GM19468 (cell line): ENCODE measurements around the gene IFNA8.
A peak's percentile ranks its signal among the peaks of the same experiment; 100 is the strongest.
"Not testable (repeated sequence)": the region's sequence is repeated elsewhere in the genome, so short reads cannot be mapped to it uniquely, and the experiment has no call there.

Experiments used
- ATAC-seq: cut with Tn5 transposase; IDR thresholded peaks from one replicate; pipeline ENCODE4 v1.9.1; 2021; ENCODE audit warnings: mild to moderate bottlenecking, moderate library complexity, moderate number of reproducible peaks; ENCODE audit not compliant: unreplicated experiment; ENCODE audit errors: extremely low read depth

IFNA8 gene

DNA sequence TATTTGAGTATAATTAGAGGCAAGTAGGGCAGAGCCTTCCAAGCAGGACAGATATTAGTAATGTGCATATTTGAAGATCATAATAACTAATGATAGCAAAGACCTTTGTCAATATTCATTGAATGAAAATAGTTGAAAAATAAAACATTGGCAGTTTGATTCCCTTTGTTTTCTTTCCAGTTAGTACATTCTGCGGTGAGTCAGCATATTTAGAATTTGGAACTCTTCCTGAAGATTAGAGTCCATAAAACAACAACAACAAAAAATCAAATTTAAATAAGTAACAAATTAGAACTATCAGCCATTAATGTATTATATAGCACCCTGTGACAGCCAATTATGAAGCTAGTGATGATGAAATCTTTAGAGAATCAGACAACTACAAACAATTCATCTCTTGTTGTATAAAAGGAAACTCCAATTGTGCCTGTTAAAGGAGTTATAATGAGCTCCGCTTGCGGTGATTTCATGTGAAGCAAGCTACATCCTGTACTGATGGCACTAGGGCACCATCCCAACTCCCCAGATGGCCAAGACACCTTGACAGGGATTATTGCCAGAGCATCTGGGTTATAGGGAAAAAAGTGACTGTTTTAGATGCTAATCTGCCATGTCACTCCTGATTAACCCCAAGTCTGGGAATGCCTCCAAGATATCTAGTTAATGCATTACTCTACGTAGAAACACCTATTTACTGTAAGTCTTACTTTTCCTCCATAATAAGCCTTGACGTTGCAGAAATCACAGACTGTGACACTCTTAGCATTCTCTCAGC, 6.8 kb downstream of the IFNA8 start:
- ATAC-seq = no peak

GRCh38 chr9:21428235-21428634, 19.3 kb downstream of the IFNA8 start:
- no peak for ATAC-seq

GRCh38 chr9:21429191-21429590, 20.3 kb downstream of the IFNA8 start:
- ATAC-seq = no peak

DNA sequence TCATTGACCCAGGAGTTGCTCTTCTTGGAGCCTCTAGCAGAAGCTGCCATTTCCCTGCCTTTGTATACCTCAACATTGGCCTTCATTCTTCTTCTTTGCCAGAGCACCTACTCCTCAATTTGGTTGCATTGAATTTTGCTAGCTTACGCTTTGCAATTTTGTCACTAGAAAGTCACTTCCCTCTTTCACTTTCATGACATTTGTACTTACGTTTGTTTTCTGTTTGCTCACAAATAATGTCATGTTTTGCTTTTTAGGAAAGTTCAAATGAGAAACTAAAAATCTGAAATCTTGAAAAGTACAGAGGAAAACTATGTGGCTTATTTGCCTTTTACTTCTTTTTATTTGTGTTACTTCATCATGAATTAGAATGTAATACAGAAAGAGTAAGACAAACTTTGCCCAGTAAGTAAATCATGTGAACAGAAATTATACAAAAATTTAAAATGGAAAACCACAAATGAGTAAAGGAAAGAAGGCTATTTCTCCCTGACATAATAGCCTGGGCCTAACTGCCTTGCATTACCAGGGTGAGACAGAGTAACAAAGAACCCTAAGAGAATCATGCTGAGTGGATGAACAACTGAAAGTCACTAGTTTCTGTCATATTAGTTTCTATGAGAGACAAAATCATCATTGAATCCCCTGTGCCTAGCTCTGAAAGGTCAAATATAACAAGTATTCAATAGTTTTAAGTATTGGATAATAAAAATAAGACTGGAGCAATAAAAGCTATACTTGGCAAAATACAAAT, 23.9 kb downstream of the IFNA8 start:
- no peak for ATAC-seq

GRCh38 chr9:21434202-21435014, 25.5 kb downstream of the IFNA8 start:
- ATAC-seq = no peak

DNA sequence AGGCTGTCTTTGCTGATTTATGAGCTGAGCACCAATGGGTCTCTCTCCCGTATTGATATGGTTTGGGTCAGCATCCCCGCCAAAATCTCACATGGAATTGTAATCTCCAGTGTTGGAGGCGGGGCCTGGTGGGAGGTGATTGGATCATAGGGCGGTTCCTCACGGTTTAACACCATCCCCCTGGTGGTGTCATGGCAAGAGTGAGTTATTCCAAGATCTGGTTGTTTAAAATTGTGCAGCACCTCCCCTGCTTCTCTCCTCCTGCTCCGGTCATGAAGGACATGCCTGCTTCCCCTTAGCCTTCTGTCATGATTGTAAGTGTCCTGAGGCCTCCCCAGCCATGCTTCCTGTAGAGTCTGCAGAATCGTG, 26.1 kb downstream of the IFNA8 start:
- not testable (repeated sequence) for ATAC-seq

- ATAC-seq = no peak
Observed at GRCh38 chr9:21440139-21440538, 31.2 kb downstream of the IFNA8 start, which contains the start of gene IFNA1. TSS of gene IFNA1 (plus strand) at chr9:21440439. CDS start at chr9:21440508, 69 bp downstream.

GRCh38 chr9:21443849-21444625, 35.1 kb downstream of the IFNA8 start:
- peak; percentile 85 for ATAC-seq

DNA sequence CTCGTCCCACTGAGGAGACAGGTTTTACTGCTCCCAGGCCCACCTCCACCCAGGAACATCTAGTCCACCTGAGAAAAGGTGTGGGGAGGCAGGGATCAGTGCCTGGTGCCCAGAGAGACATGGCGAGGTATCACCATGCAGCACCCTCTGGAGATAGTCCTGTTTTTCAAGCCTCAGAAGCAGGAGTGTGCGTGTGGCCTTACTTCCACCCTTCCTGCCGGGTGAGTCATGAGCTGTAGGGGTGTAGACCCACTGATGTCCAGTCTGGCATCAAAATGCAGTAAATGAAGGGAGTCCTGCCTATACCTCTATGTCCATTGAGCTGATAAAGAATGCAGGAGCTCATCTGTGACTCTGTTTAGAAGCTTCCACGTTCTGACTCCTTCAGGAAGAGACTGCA, 40.4 kb downstream of the IFNA8 start:
- not testable (repeated sequence) for ATAC-seq

DNA sequence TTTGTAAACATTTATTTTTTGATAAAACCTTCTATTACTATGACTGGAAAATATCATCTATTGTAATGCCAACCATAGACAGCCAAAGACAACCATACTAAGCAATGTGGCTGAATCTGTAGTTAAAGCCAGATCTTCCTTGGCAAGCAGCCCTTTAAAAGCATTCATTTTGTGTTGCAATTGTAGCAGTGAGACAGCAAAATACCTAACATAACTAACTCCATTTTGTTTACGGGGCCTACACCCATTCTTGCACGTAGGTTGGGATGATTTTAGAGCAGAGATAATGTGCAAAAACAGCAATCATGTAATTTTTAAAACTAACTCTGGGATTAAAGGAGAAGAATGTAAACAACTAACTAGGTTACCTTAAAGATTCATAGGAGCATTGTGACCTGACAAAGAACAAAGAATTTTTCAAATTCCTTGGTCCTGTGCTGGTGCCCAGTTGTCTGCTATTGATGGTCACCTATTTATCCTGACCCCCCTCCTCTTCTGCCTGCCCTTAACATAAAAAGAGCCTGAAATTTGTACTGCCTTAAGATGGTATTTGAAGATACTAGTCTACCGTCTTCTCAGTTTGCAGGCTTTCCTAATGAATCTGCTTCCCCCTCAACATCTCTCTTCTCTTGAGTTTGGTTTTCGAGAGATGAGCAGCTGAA, 41.9 kb downstream of the IFNA8 start:
- no peak for ATAC-seq

GRCh38 chr9:21452681-21453080, 43.8 kb downstream of the IFNA8 start:
- no peak for ATAC-seq

GRCh38 chr9:21454149-21454548, 45.2 kb downstream of the IFNA8 start:
- no peak for ATAC-seq

DNA sequence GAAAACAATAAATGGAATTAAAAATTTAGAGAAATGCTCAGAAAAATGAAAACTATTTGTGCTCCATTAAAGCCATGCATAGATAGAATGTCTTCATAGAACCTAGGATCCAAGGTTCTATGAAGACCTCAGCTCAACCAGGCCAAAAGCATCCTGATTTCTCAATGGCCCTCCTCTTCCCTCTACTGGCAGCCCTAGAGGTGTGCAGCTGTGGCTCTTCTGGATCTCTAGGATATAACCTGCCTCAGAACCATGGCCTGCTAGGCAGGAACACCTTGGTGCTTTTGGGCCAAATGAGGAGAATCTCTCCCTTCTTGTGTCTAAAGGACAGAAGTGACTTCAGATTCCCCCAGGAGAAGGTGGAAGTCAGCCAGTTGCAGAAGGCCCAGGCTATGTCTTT, 46.4 kb downstream of the IFNA8 start:
- no peak for ATAC-seq
